ENCODE results near the gene CCSER1.

Gene CCSER1

GRCh38 chr4:91285487-91285886, 1158.3 kb downstream of the CCSER1 start:
- WGBS (ENCODE audit: extremely low coverage, insufficient coverage, insufficient read length) = no CpG with 5 or more reads among the region's 2 CpGs
- no peak overlapping the region for H2BK5ac ChIP-seq (ENCODE audit: low read depth, low read length, poor library complexity)
- no peak overlapping the region for H3K4me2 ChIP-seq (ENCODE audit: low read length)

DNA sequence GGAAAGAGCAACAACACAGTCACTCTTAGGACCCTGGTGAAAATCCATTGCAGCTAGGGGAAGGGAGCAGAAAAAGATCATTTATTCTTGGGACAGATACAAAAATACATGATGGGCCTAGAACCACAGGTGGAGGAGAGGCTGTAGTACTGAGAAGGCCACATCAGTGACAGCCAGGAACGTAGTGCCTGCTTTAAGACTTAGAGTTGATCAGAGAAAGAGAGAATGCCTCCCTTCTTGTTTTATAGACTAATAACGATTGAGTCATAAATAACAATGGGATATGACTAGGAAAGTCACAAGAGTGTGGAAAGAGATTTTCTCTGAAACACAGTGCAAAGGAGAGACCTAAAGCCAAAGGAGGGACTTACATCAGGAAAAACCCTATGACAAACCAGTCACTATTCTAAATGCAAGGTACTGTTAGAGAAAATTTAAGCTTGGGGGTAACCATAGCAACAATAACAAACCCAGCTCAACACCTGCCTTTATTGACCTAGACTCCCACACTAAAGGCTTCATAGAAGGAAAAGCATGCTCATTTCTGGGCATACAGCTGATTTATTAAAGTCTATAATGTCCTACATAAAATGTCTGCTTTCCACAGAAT, 1161.6 kb downstream of the CCSER1 start:
- no peak overlapping the region for H3K4me2 ChIP-seq (ENCODE audit: low read length)
- H2AFZ ChIP-seq (ENCODE audit: insufficient read depth, low read length, poor library complexity) = no peak overlapping the region
- DNase-seq = no peak
- no peak overlapping the region for H4K91ac ChIP-seq (ENCODE audit: low read depth, low read length)
- H3K27ac ChIP-seq (ENCODE audit: low read depth, low read length) = no peak overlapping the region
- no peaks in the 10 kb centered on the region for H3K79me2 ChIP-seq (ENCODE audit: control insufficient read depth, insufficient read depth, low read length, poor library complexity)
- H3K36me3 ChIP-seq (ENCODE audit: control insufficient read depth in 1 of 2, insufficient read depth in 2 of 2, low read length in 2 of 2) = no peaks in the 10 kb centered on the region
- H4K12ac ChIP-seq (ENCODE audit: low read depth, low read length) = no peak overlapping the region
- H2AK5ac ChIP-seq (ENCODE audit: low read length) = no peak overlapping the region
- no peak overlapping the region for H3K4me3 ChIP-seq (ENCODE audit: low read depth, low read length)
- no CpG with 5 or more reads among the region's 2 CpGs for WGBS (ENCODE audit: extremely low coverage, insufficient coverage, insufficient read length)
- no peak overlapping the region for H3K4ac ChIP-seq (ENCODE audit: low read depth, low read length)
- H3K18ac ChIP-seq (ENCODE audit: low read length) = no peak overlapping the region
- no peak overlapping the region for H2BK5ac ChIP-seq (ENCODE audit: low read depth, low read length, poor library complexity)
- no peak overlapping the region for H4K8ac ChIP-seq (ENCODE audit: low read depth, low read length)
- no peaks in the 10 kb centered on the region for H3K9me3 ChIP-seq (ENCODE audit: insufficient read depth, low read depth, low read length)
- no peak overlapping the region for H3K23ac ChIP-seq (ENCODE audit: low read length)
- no peak overlapping the region for H3K9ac ChIP-seq (ENCODE audit: low read length)
- H3K27me3 ChIP-seq (ENCODE audit: insufficient read depth, low read length) = no peaks in the 10 kb centered on the region
- no peaks in the 10 kb centered on the region for H3K79me1 ChIP-seq (ENCODE audit: low read length)
- no peak overlapping the region for H2BK120ac ChIP-seq (ENCODE audit: insufficient read depth, low read length, poor library complexity)
- no peak overlapping the region for H2BK12ac ChIP-seq (ENCODE audit: low read length)
- H3K4me1 ChIP-seq (ENCODE audit: control insufficient read depth in 1 of 2, insufficient read depth in 2 of 2, low read length in 2 of 2) = no peaks in the 10 kb centered on the region
- no peak overlapping the region for H3K14ac ChIP-seq (ENCODE audit: low read length)

More at GRCh38 chr4:91285487-91285886, 1158.3 kb downstream of the CCSER1 start:
- H3K27me3 ChIP-seq (ENCODE audit: insufficient read depth, low read length) = no peaks in the 10 kb centered on the region
- no peaks in the 10 kb centered on the region for H3K36me3 ChIP-seq (ENCODE audit: control insufficient read depth in 1 of 2, insufficient read depth in 2 of 2, low read length in 2 of 2)
- H4K12ac ChIP-seq (ENCODE audit: low read depth, low read length) = no peak overlapping the region
- no peaks in the 10 kb centered on the region for H3K79me1 ChIP-seq (ENCODE audit: low read length)
- no peak for DNase-seq
- H3K9ac ChIP-seq (ENCODE audit: low read length) = no peak overlapping the region
- H3K4me3 ChIP-seq (ENCODE audit: low read depth, low read length) = no peak overlapping the region
- no peak overlapping the region for H2AFZ ChIP-seq (ENCODE audit: insufficient read depth, low read length, poor library complexity)
- H4K8ac ChIP-seq (ENCODE audit: low read depth, low read length) = no peak overlapping the region
- H3K4ac ChIP-seq (ENCODE audit: low read depth, low read length) = no peak overlapping the region
- no peaks in the 10 kb centered on the region for H3K9me3 ChIP-seq (ENCODE audit: insufficient read depth, low read depth, low read length)
- H2BK120ac ChIP-seq (ENCODE audit: insufficient read depth, low read length, poor library complexity) = no peak overlapping the region
- H2BK12ac ChIP-seq (ENCODE audit: low read length) = no peak overlapping the region
- H3K14ac ChIP-seq (ENCODE audit: low read length) = no peak overlapping the region
- H4K91ac ChIP-seq (ENCODE audit: low read depth, low read length) = no peak overlapping the region
- H3K23ac ChIP-seq (ENCODE audit: low read length) = no peak overlapping the region
- no peak overlapping the region for H2AK5ac ChIP-seq (ENCODE audit: low read length)
- no peak overlapping the region for H3K27ac ChIP-seq (ENCODE audit: low read depth, low read length)
- H3K18ac ChIP-seq (ENCODE audit: low read length) = no peak overlapping the region
- no peaks in the 10 kb centered on the region for H3K4me1 ChIP-seq (ENCODE audit: control insufficient read depth in 1 of 2, insufficient read depth in 2 of 2, low read length in 2 of 2)
- H3K79me2 ChIP-seq (ENCODE audit: control insufficient read depth, insufficient read depth, low read length, poor library complexity) = no peaks in the 10 kb centered on the region

DNA sequence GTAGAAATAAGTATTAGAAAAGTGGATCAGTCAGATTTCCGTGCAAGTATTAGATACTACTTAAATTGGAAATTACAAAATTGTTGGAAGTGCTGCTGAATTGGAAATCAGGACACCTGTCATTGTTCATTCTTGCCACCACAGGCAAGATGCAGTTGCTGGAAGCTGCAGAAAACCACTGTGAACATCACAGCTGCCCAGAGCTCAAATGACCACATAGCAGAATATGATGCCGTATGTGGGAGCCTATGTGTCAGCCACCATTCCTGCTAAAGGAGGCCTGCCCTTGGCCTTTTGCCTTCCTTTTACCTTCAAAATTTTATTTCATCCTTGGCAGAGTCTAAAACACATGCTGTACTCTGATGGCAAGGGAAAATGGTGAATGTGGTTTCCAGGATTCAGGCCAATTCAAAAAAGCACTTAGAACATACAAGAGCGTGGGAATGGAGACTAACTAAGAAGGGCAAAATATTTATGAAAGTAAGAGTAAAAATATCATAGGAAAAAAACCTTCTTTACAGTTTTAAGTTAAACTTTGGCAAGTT, 1171.0 kb downstream of the CCSER1 start:
- Histone ChIP-seq H3K79me2 (ENCODE audit: control insufficient read depth, insufficient read depth, low read length, poor library complexity) (no peaks in the 10 kb centered on the region), H3K4me3 (ENCODE audit: low read depth, low read length) (no peak overlapping the region), H4K12ac (ENCODE audit: low read depth, low read length) (no peak overlapping the region), H2BK12ac (ENCODE audit: low read length) (no peak overlapping the region), H3K14ac (ENCODE audit: low read length) (no peak overlapping the region), H3K27me3 (ENCODE audit: insufficient read depth, low read length) (no peaks in the 10 kb centered on the region), H4K91ac (ENCODE audit: low read depth, low read length) (no peak overlapping the region), H3K79me1 (ENCODE audit: low read length) (no peaks in the 10 kb centered on the region), H3K18ac (ENCODE audit: low read length) (no peak overlapping the region), H2BK120ac (ENCODE audit: insufficient read depth, low read length, poor library complexity) (no peak overlapping the region), H4K8ac (ENCODE audit: low read depth, low read length) (no peak overlapping the region), H2AFZ (ENCODE audit: insufficient read depth, low read length, poor library complexity) (no peak overlapping the region), H3K36me3 (ENCODE audit: control insufficient read depth in 1 of 2, insufficient read depth in 2 of 2, low read length in 2 of 2) (no peaks in the 10 kb centered on the region), H2BK5ac (ENCODE audit: low read depth, low read length, poor library complexity) (no peak overlapping the region), H3K9ac (ENCODE audit: low read length) (no peak overlapping the region), H2AK5ac (ENCODE audit: low read length) (no peak overlapping the region), H3K23ac (ENCODE audit: low read length) (no peak overlapping the region), H3K4me2 (ENCODE audit: low read length) (no peak overlapping the region), H3K4ac (ENCODE audit: low read depth, low read length) (no peak overlapping the region), H3K4me1 (ENCODE audit: control insufficient read depth in 1 of 2, insufficient read depth in 2 of 2, low read length in 2 of 2) (no peaks in the 10 kb centered on the region), H3K9me3 (ENCODE audit: insufficient read depth, low read depth, low read length) (no peaks in the 10 kb centered on the region), H3K27ac (ENCODE audit: low read depth, low read length) (no peak overlapping the region)
- WGBS (ENCODE audit: extremely low coverage, insufficient coverage, insufficient read length) = no CpG with 5 or more reads among the region's 3 CpGs
- DNase-seq = no peak

DNA sequence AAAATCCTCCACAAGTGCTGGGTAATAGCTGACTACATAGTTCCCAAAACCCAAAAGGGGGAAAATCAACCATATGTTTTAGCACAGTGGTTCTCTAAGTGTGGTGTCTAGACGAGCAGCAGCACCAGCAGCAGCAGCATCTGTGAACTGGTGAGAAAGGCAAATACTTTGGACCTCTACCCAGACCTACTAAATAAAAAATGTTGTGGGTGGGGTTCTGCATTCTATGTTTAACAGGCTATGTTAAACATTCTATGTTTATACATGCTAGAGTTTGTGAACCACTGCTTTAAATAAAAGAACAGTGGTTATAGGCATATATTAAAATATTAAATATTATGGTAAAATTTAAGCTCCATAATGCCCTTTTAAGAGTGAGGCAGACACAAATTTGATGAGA, 1171.6 kb downstream of the CCSER1 start:
- H2AFZ ChIP-seq (ENCODE audit: insufficient read depth, low read length, poor library complexity) = no peak overlapping the region

More for the DNA sequence above, 1171.6 kb downstream of the CCSER1 start:
- Histone ChIP-seq H3K79me2 (ENCODE audit: control insufficient read depth, insufficient read depth, low read length, poor library complexity) (no peaks in the 10 kb centered on the region), H3K4me3 (ENCODE audit: low read depth, low read length) (no peak overlapping the region), H3K79me1 (ENCODE audit: low read length) (no peaks in the 10 kb centered on the region), H3K27ac (ENCODE audit: low read depth, low read length) (no peak overlapping the region), H3K23ac (ENCODE audit: low read length) (no peak overlapping the region), H4K91ac (ENCODE audit: low read depth, low read length) (no peak overlapping the region), H2BK12ac (ENCODE audit: low read length) (no peak overlapping the region), H2AK5ac (ENCODE audit: low read length) (no peak overlapping the region), H3K4ac (ENCODE audit: low read depth, low read length) (no peak overlapping the region), H3K27me3 (ENCODE audit: insufficient read depth, low read length) (no peaks in the 10 kb centered on the region), H3K9ac (ENCODE audit: low read length) (no peak overlapping the region), H3K14ac (ENCODE audit: low read length) (no peak overlapping the region), H4K12ac (ENCODE audit: low read depth, low read length) (no peak overlapping the region), H3K4me1 (ENCODE audit: control insufficient read depth in 1 of 2, insufficient read depth in 2 of 2, low read length in 2 of 2) (no peaks in the 10 kb centered on the region), H3K9me3 (ENCODE audit: insufficient read depth, low read depth, low read length) (no peaks in the 10 kb centered on the region), H4K8ac (ENCODE audit: low read depth, low read length) (no peak overlapping the region), H3K4me2 (ENCODE audit: low read length) (no peak overlapping the region), H3K36me3 (ENCODE audit: control insufficient read depth in 1 of 2, insufficient read depth in 2 of 2, low read length in 2 of 2) (no peaks in the 10 kb centered on the region), H2BK120ac (ENCODE audit: insufficient read depth, low read length, poor library complexity) (no peak overlapping the region), H2BK5ac (ENCODE audit: low read depth, low read length, poor library complexity) (no peak overlapping the region), H3K18ac (ENCODE audit: low read length) (no peak overlapping the region)
- no peak for DNase-seq
- WGBS (ENCODE audit: extremely low coverage, insufficient coverage, insufficient read length) = no CpG with 5 or more reads among the region's 1 CpG

All from trophoblast cell (in vitro differentiated cells and primary cell).